HG03575 (cell line): ENCODE measurements around the gene SLC17A3.

ENCODE experiments used
- ATAC-seq: cut with Tn5 transposase; IDR thresholded peaks from one replicate; pipeline ENCODE4 v1.9.1; 2021; ENCODE audit not compliant: unreplicated experiment, insufficient number of reproducible peaks, low FRiP score; ENCODE audit errors: extremely low read depth

Gene SLC17A3

GRCh38 chr6:25895771-25896170 lies 21.7 kb upstream of the SLC17A3 start:
- ATAC-seq: no peak

GRCh38 chr6:25893778-25894177 lies 19.7 kb upstream of the SLC17A3 start:
- no peak for ATAC-seq

GRCh38 chr6:25892877-25893276 lies 18.8 kb upstream of the SLC17A3 start:
- no peak for ATAC-seq

- ATAC-seq: no peak
These were observed 16.1 kb upstream of the SLC17A3 start for GRCh38 chr6:25889877-25890853.

- ATAC-seq: no peak
These were observed 14.6 kb upstream of the SLC17A3 start for GRCh38 chr6:25888626-25889025.

GRCh38 chr6:25886066-25886465 lies 12.0 kb upstream of the SLC17A3 start:
- ATAC-seq: no peak

- ATAC-seq: no peak
These were observed 9.9 kb upstream of the SLC17A3 start for GRCh38 chr6:25883991-25884390.

GRCh38 chr6:25883536-25883935 lies 9.5 kb upstream of the SLC17A3 start:
- ATAC-seq: no peak

GRCh38 chr6:25882051-25882496 lies 8.0 kb upstream of the SLC17A3 start:
- no peak for ATAC-seq

GRCh38 chr6:25880601-25881000 lies 6.6 kb upstream of the SLC17A3 start:
- no peak for ATAC-seq

- no peak for ATAC-seq
These were observed 4.8 kb upstream of the SLC17A3 start for GRCh38 chr6:25878721-25879322.

GRCh38 chr6:25875926-25876602 lies 2.0 kb upstream of the SLC17A3 start:
- no peak for ATAC-seq

- ATAC-seq: no peak
These were observed 1.5 kb upstream of the SLC17A3 start for GRCh38 chr6:25875563-25875905.

GRCh38 chr6:25874822-25875562 lies 949 bp upstream of the SLC17A3 start:
- ATAC-seq: no peak

- ATAC-seq: no peak
These were observed 1.2 kb downstream of the SLC17A3 start for GRCh38 chr6:25872814-25873213.

GRCh38 chr6:25869840-25870239 lies 4.2 kb downstream of the SLC17A3 start:
- ATAC-seq: no peak

GRCh38 chr6:25868436-25869183 lies 5.4 kb downstream of the SLC17A3 start:
- no peak for ATAC-seq

GRCh38 chr6:25866011-25866410 lies 8.0 kb downstream of the SLC17A3 start:
- no peak for ATAC-seq

GRCh38 chr6:25863360-25863759 lies 10.7 kb downstream of the SLC17A3 start:
- ATAC-seq: no peak
